Measurements from ENCODE around the gene SPI1. TPM values are rescaled to one million over a fixed set of nuclear protein-coding genes. Genes with fewer than 3 reads are reported as not detected.

The SPI1 gene
- total and polyA plus RNA-seq, 2 donors (not counting 3 experiments of a cell fraction or from before 2014, with no cell fraction given), result not detected

GRCh38 chr11:47374720-47375019 is 3.7 kb downstream of the SPI1 start:
- no peaks in the 10 kb centered on the region for H3K79me2 ChIP-seq (ENCODE audit: control insufficient read depth, insufficient read depth, low read length)
- TF ChIP-seq JUN (IDR thresholded peaks at IDR 0.05; ENCODE audit: borderline replicate concordance, insufficient read depth, insufficient read length, low read depth), result no peak
- ChIA-PET CTCF (interaction anchor here (0.5 to 4.7 kb wide), 32 partner anchors 8 to 490 kb away, joined by 3 to 148 read pairs (median 4); partner anchors contain the start of genes ACP2, CELF1, PSMC3 and SLC39A13), POLR2A (no interaction called here)
- no peak for DNase-seq (ENCODE audit: low read depth, low spot score)
- no peaks in the 10 kb centered on the region for H4K20me1 ChIP-seq (replicated peaks; ENCODE audit: control insufficient read depth, extremely low read depth, insufficient read depth, low read length)
- H3K4me1 ChIP-seq (ENCODE audit: control insufficient read depth, extremely low read depth, insufficient read depth, low read length), result peaks cover 9% of the 10 kb centered on the region
- no peak overlapping the region for H3K4me3 ChIP-seq (replicated peaks in 1 of 3; ENCODE audit: insufficient read depth in 1 of 3, low read depth in 1 of 3, low read length in 3 of 3)
- FAIRE-seq, result no peak
- H2AFZ ChIP-seq (ENCODE audit: low read depth, low read length), result peak overlapping the region; percentile 66
- no peaks in the 10 kb centered on the region for H3K9me1 ChIP-seq (replicated peaks; ENCODE audit: control insufficient read depth, extremely low read depth, insufficient read depth, low read length)
- H3K27ac ChIP-seq (ENCODE audit: insufficient read depth, low read depth, low read length), result peak overlapping the region; percentile 44
- no peaks in the 10 kb centered on the region for H3K9me3 ChIP-seq (replicated peaks; ENCODE audit: control insufficient read depth, insufficient read depth, low read length)
- H3K9ac ChIP-seq (replicated peaks; ENCODE audit: extremely low read depth, insufficient read depth, low read length), result no peak overlapping the region
- intact Hi-C loops (cut with micrococcal nuclease), result loop anchor here (1.0 kb wide), 5 partner anchors 20 to 243 kb away; partner anchors contain the start of gene SLC39A13
- BruUV-seq (replicated peaks), result no TSS peak
- H3K4me2 ChIP-seq (ENCODE audit: insufficient read depth, low read length), result no peak overlapping the region
- H3K27me3 ChIP-seq (ENCODE audit: control insufficient read depth in 2 of 2, insufficient read depth in 2 of 2, low read length in 2 of 2), result no peaks in the 10 kb centered on the region
- dilution Hi-C loops (cut with MboI; ENCODE audit: extremely low pct_ligation_motif_present, low sequenced_read_pairs), result no loop called here
- H3K36me3 ChIP-seq (ENCODE audit: control insufficient read depth in 2 of 2, extremely low read depth in 1 of 2, insufficient read depth in 2 of 2, low read length in 2 of 2), result no peaks in the 10 kb centered on the region

GRCh38 chr11:47373876-47374719 is 4.2 kb downstream of the SPI1 start:
- TF ChIP-seq POLR2A (IDR thresholded peaks at IDR 0.05; ENCODE audit: low read depth, low read length) (no peak), POLR2AphosphoS5 (IDR thresholded peaks at IDR 0.05; ENCODE audit: insufficient read depth, low read depth, low read length) (no peak), EZH2 (IDR thresholded peaks at IDR 0.05; ENCODE audit: borderline replicate concordance, low read depth, low read length, severe bottlenecking) (no peak), JUN (IDR thresholded peaks at IDR 0.05; ENCODE audit: borderline replicate concordance, insufficient read depth, insufficient read length, low read depth) (no peak), GATA2 (IDR thresholded peaks at IDR 0.05; ENCODE audit: insufficient read depth, insufficient read length, low read depth, low read length) (no peak), FOS (IDR thresholded peaks at IDR 0.05; ENCODE audit: borderline replicate concordance, insufficient read depth, low read length) (peak; percentile 39), MYC (IDR thresholded peaks at IDR 0.05; ENCODE audit: low read depth, low read length) (no peak)
- TF ChIP-seq, protein P1, sequence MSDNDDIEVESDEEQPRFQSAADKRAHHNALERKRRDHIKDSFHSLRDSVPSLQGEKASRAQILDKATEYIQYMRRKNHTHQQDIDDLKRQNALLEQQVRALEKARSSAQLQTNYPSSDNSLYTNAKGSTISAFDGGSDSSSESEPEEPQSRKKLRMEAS (IDR thresholded peaks at IDR 0.05; ENCODE audit: insufficient read depth, insufficient read length), result no peak
- TF ChIP-seq, protein P2, sequence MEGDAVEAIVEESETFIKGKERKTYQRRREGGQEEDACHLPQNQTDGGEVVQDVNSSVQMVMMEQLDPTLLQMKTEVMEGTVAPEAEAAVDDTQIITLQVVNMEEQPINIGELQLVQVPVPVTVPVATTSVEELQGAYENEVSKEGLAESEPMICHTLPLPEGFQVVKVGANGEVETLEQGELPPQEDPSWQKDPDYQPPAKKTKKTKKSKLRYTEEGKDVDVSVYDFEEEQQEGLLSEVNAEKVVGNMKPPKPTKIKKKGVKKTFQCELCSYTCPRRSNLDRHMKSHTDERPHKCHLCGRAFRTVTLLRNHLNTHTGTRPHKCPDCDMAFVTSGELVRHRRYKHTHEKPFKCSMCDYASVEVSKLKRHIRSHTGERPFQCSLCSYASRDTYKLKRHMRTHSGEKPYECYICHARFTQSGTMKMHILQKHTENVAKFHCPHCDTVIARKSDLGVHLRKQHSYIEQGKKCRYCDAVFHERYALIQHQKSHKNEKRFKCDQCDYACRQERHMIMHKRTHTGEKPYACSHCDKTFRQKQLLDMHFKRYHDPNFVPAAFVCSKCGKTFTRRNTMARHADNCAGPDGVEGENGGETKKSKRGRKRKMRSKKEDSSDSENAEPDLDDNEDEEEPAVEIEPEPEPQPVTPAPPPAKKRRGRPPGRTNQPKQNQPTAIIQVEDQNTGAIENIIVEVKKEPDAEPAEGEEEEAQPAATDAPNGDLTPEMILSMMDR (IDR thresholded peaks at IDR 0.05; ENCODE audit: extremely low read depth in 1 of 2, insufficient read depth in 1 of 2, low read depth in 1 of 2, low read length in 2 of 2), result peak; percentile 90 to 99
- peak overlapping the region; percentile 44 for H3K27ac ChIP-seq (ENCODE audit: insufficient read depth, low read depth, low read length)
- H3K36me3 ChIP-seq (ENCODE audit: control insufficient read depth in 2 of 2, extremely low read depth in 1 of 2, insufficient read depth in 2 of 2, low read length in 2 of 2), result no peaks in the 10 kb centered on the region
- H3K27me3 ChIP-seq (ENCODE audit: control insufficient read depth in 2 of 2, insufficient read depth in 2 of 2, low read length in 2 of 2), result peaks cover 1% of the 10 kb centered on the region in 2 experiments
- dilution Hi-C loops (cut with MboI; ENCODE audit: extremely low pct_ligation_motif_present, low sequenced_read_pairs) (no loop called here), intact Hi-C loops (cut with micrococcal nuclease) (loop anchor here (1.0 kb wide), 5 partner anchors 20 to 243 kb away; partner anchors contain the start of gene SLC39A13)
- no peaks in the 10 kb centered on the region for H3K79me2 ChIP-seq (ENCODE audit: control insufficient read depth, insufficient read depth, low read length)
- H3K9ac ChIP-seq (replicated peaks; ENCODE audit: extremely low read depth, insufficient read depth, low read length), result no peak overlapping the region
- no peaks in the 10 kb centered on the region for H3K9me1 ChIP-seq (replicated peaks; ENCODE audit: control insufficient read depth, extremely low read depth, insufficient read depth, low read length)
- H3K9me3 ChIP-seq (replicated peaks; ENCODE audit: control insufficient read depth, insufficient read depth, low read length), result no peaks in the 10 kb centered on the region
- ChIA-PET POLR2A (no interaction called here), CTCF (interaction anchor here (0.5 to 4.7 kb wide), 33 partner anchors 9 to 491 kb away, joined by 3 to 148 read pairs (median 4); partner anchors contain the start of genes ACP2, CELF1, PSMC3 and SLC39A13)
- BruUV-seq (replicated peaks), result no TSS peak
- no peaks in the 10 kb centered on the region for H4K20me1 ChIP-seq (replicated peaks; ENCODE audit: control insufficient read depth, extremely low read depth, insufficient read depth, low read length)
- peak overlapping the region; percentile 80 for H2AFZ ChIP-seq (ENCODE audit: low read depth, low read length)
- H3K4me2 ChIP-seq (ENCODE audit: insufficient read depth, low read length), result no peak overlapping the region
- FAIRE-seq, result peak; percentile 83
- DNase-seq (ENCODE audit: low read depth, low spot score), result peak; percentile 76
- H3K4me3 ChIP-seq (replicated peaks in 1 of 3; ENCODE audit: insufficient read depth in 1 of 3, low read depth in 1 of 3, low read length in 3 of 3), result no peak overlapping the region
- H3K4me1 ChIP-seq (ENCODE audit: control insufficient read depth, extremely low read depth, insufficient read depth, low read length), result peaks cover 9% of the 10 kb centered on the region
